Neural cell (in vitro differentiated cells): ENCODE measurements around the gene ANKRD62.
"Not testable (repeated sequence)": the region's sequence is repeated elsewhere in the genome, so short reads cannot be mapped to it uniquely, and the experiment has no call there.

ENCODE experiments used
- CTCF ChIP-seq: fragments of 450-650 bp; IDR thresholded peaks from 2 replicates; pipeline ENCODE4 v1.5.1; 2014; ENCODE audit warnings: antibody characterized with exemption, mild to moderate bottlenecking, moderate library complexity; ENCODE audit not compliant: poor library complexity, severe bottlenecking
- EP300 ChIP-seq: fragments of 450-650 bp; conservative IDR thresholded peaks from 2 replicates; pipeline ENCODE4 v1.6.1; 2014; ENCODE audit warnings: antibody characterized with exemption, mild to moderate bottlenecking, moderate library complexity; ENCODE audit not compliant: poor library complexity, severe bottlenecking
- POLR2AphosphoS5 ChIP-seq: IDR thresholded peaks from 2 replicates; pipeline ENCODE4 v1.6.1; 2012
- TAF1 ChIP-seq: IDR thresholded peaks from 2 replicates; pipeline ENCODE4 v1.6.1; 2012; ENCODE audit warnings: low read depth

- TF ChIP-seq CTCF, TAF1, EP300, POLR2AphosphoS5: not testable (repeated sequence)
These were observed 15.6 kb upstream of the ANKRD62 start for GRCh38 chr18:12077994-12078393.
